GM18867 (cell line): ENCODE results near the gene MEIS2.
A peak's percentile ranks its signal among the peaks of the same experiment; 100 is the strongest.

ENCODE experiments used
- ATAC-seq: cut with Tn5 transposase; IDR thresholded peaks from one replicate; pipeline ENCODE4 v1.9.1; 2021; ENCODE audit warnings: mild to moderate bottlenecking, moderate library complexity; ENCODE audit not compliant: unreplicated experiment

MEIS2 gene

GRCh38 chr15:36882056-36882455, 218.3 kb downstream of the MEIS2 start:
- no peak for ATAC-seq

- no peak for ATAC-seq
These were observed 218.8 kb downstream of the MEIS2 start for GRCh38 chr15:36881516-36881915.

GRCh38 chr15:36880913-36881460, 219.4 kb downstream of the MEIS2 start:
- ATAC-seq, result no peak

- ATAC-seq, result no peak
These were observed 220.0 kb downstream of the MEIS2 start for GRCh38 chr15:36880224-36880912.

- no peak for ATAC-seq
These were observed 220.7 kb downstream of the MEIS2 start for GRCh38 chr15:36879568-36880222.

- no peak for ATAC-seq
These were observed 221.6 kb downstream of the MEIS2 start for GRCh38 chr15:36878684-36879262.

- peak; percentile 59 for ATAC-seq
These were observed 222.3 kb downstream of the MEIS2 start for GRCh38 chr15:36877796-36878683.

GRCh38 chr15:36877294-36877693, 223.1 kb downstream of the MEIS2 start:
- no peak for ATAC-seq

- ATAC-seq, result no peak
These were observed 224.5 kb downstream of the MEIS2 start for GRCh38 chr15:36875740-36876334.

GRCh38 chr15:36874930-36875329, 225.4 kb downstream of the MEIS2 start:
- no peak for ATAC-seq

GRCh38 chr15:36867436-36867835, 232.9 kb downstream of the MEIS2 start:
- ATAC-seq, result no peak

- no peak for ATAC-seq
These were observed 233.5 kb downstream of the MEIS2 start for GRCh38 chr15:36866896-36867295.

- ATAC-seq, result no peak
These were observed 236.8 kb downstream of the MEIS2 start for GRCh38 chr15:36863570-36863969.

GRCh38 chr15:36860792-36861191, 239.6 kb downstream of the MEIS2 start:
- ATAC-seq, result no peak

- no peak for ATAC-seq
These were observed 241.9 kb downstream of the MEIS2 start for GRCh38 chr15:36858423-36858822.

GRCh38 chr15:36856339-36856973, 243.9 kb downstream of the MEIS2 start:
- no peak for ATAC-seq

GRCh38 chr15:36850864-36851263, 249.5 kb downstream of the MEIS2 start:
- ATAC-seq, result no peak

GRCh38 chr15:36845270-36845669, 255.1 kb downstream of the MEIS2 start:
- ATAC-seq, result no peak

GRCh38 chr15:36844534-36844998, 255.8 kb downstream of the MEIS2 start:
- ATAC-seq, result no peak

GRCh38 chr15:36843822-36844221, 256.5 kb downstream of the MEIS2 start:
- ATAC-seq, result no peak
